Endothelial cell of umbilical vein (primary cell): ENCODE measurements around the gene ANXA5. TPM values are rescaled to one million over a fixed set of nuclear protein-coding genes. Genes with fewer than 3 reads are reported as not detected.
"Not testable (repeated sequence)": the region's sequence is repeated elsewhere in the genome, so short reads cannot be mapped to it uniquely, and the experiment has no call there.

Experiments
- BruUV-seq: library from RNA; stranded (reverse); fragments of 400-500 nt; replicated peaks from 2 replicates; lab custom pipeline; 2021; lab: Mats Ljungman, UMichigan
- CTCF ChIA-PET: fragments of 300-600, 350-600 bp; sonication (Branson Sonifier 250); formaldehyde crosslinking; loops from one replicate; lab custom pipeline; 2021; ENCODE audit warnings: antibody characterized with exemption, inconsistent platforms; lab: Charles Lee
- POLR2A ChIA-PET: fragments of 300-600, 350-600 bp; sonication (Branson Sonifier 250); formaldehyde crosslinking; loops from one replicate; lab custom pipeline; 2021; ENCODE audit warnings: antibody characterized with exemption, inconsistent platforms; lab: Charles Lee
- DNase-seq: peaks from one replicate; pipeline ENCODE4 v3.0.0-alpha.2; 2011; ENCODE audit warnings: low read depth, low spot score
- FAIRE-seq: peaks from 2 replicates; lab custom pipeline; 2011; peaks lifted over from hg19 to GRCh38; lab: Jason Lieb, UNC
- H2AFZ ChIP-seq: 2 replicates; pipeline ENCODE4 v1.6.0; 2012; ENCODE audit warnings: low read depth, low read length, control low read depth, inconsistent platforms
- H3K27ac ChIP-seq: 2 replicates; pipeline ENCODE4 v1.5.1; 2011; ENCODE audit warnings: low read depth, mild to moderate bottlenecking, control low read depth, low read length, moderate library complexity; ENCODE audit not compliant: insufficient read depth
- H3K27me3 ChIP-seq, 2 experiments: 2 replicates each; pipeline versions ENCODE4 v1.6.0 to v1.6.1; 2011; ENCODE audit warnings: low read length in 2 of 2, mixed read lengths in 1 of 2; ENCODE audit not compliant: control insufficient read depth in 2 of 2, insufficient read depth in 2 of 2
- H3K36me3 ChIP-seq, 2 experiments: 2 replicates in 1 of 2; 3 replicates in 1 of 2; pipeline ENCODE4 v1.5.1; 2011; ENCODE audit warnings: low read length in 2 of 2, mild to moderate bottlenecking in 1 of 2, moderate library complexity in 1 of 2; ENCODE audit not compliant: control insufficient read depth in 2 of 2, insufficient read depth in 2 of 2; ENCODE audit errors: extremely low read depth in 1 of 2
- H3K4me1 ChIP-seq: 3 replicates; pipeline ENCODE4 v1.5.1; 2011; ENCODE audit warnings: mild to moderate bottlenecking, low read length; ENCODE audit not compliant: control insufficient read depth, insufficient read depth; ENCODE audit errors: extremely low read depth
- H3K4me2 ChIP-seq: 2 replicates; pipeline ENCODE4 v1.6.1; 2011; ENCODE audit warnings: low read length, control low read depth, mixed read lengths; ENCODE audit not compliant: insufficient read depth
- H3K4me3 ChIP-seq, 3 experiments: fragments of 200-600 bp in 1 of 3; sonication (generic), shearing (Covaris generic) in 1 of 3; replicated peaks in 1 of 3; 2 replicates each; pipeline ENCODE4 v1.5.1; 2011 to 2016; ENCODE audit warnings: control low read depth in 3 of 3, low read length in 3 of 3, mild to moderate bottlenecking in 2 of 3, inconsistent platforms in 1 of 3, low read depth in 1 of 3, moderate library complexity in 1 of 3; ENCODE audit not compliant: insufficient read depth in 1 of 3
- H3K79me2 ChIP-seq: 2 replicates; pipeline ENCODE4 v1.6.0; 2012; ENCODE audit warnings: low read length, inconsistent platforms; ENCODE audit not compliant: control insufficient read depth, insufficient read depth
- H3K9ac ChIP-seq: replicated peaks from 2 replicates; pipeline ENCODE3; 2011; ENCODE audit warnings: low read length, control low read depth; ENCODE audit not compliant: insufficient read depth; ENCODE audit errors: extremely low read depth
- H3K9me1 ChIP-seq: replicated peaks from 3 replicates; pipeline ENCODE4 v1.6.0; 2011; ENCODE audit warnings: mild to moderate bottlenecking, low read length; ENCODE audit not compliant: control insufficient read depth, insufficient read depth; ENCODE audit errors: extremely low read depth
- H3K9me3 ChIP-seq: replicated peaks from 2 replicates; pipeline ENCODE4 v1.5.1; 2012; ENCODE audit warnings: low read length, inconsistent platforms; ENCODE audit not compliant: control insufficient read depth, insufficient read depth
- H4K20me1 ChIP-seq: replicated peaks from 2 replicates; pipeline ENCODE3; 2011; ENCODE audit warnings: mild to moderate bottlenecking, low read length; ENCODE audit not compliant: control insufficient read depth, insufficient read depth; ENCODE audit errors: extremely low read depth
- EZH2 ChIP-seq: IDR thresholded peaks from 2 replicates; pipeline ENCODE4 v1.6.1; 2012; ENCODE audit warnings: borderline replicate concordance, low read depth, mild to moderate bottlenecking, moderate library complexity, low read length, inconsistent platforms; ENCODE audit not compliant: severe bottlenecking
- FOS ChIP-seq: IDR thresholded peaks from 2 replicates; pipeline ENCODE4 v1.6.1; 2011; ENCODE audit warnings: mild to moderate bottlenecking, low read length, moderate library complexity, borderline replicate concordance; ENCODE audit not compliant: insufficient read depth
- GATA2 ChIP-seq: IDR thresholded peaks from 2 replicates; pipeline ENCODE4 v1.7.0; 2011; ENCODE audit warnings: low read depth, mild to moderate bottlenecking, moderate library complexity, mixed read lengths, low read length; ENCODE audit not compliant: insufficient read length, insufficient read depth
- JUN ChIP-seq: IDR thresholded peaks from 2 replicates; pipeline ENCODE4 v1.6.1; 2011; ENCODE audit warnings: borderline replicate concordance, low read depth; ENCODE audit not compliant: insufficient read length, insufficient read depth
- MYC ChIP-seq: IDR thresholded peaks from one replicate; pipeline ENCODE4 v1.6.1; 2011; ENCODE audit warnings: mild to moderate bottlenecking, low read depth, low read length
- POLR2A ChIP-seq: IDR thresholded peaks from 2 replicates; pipeline ENCODE4 v1.6.1; 2012; ENCODE audit warnings: low read depth, mild to moderate bottlenecking, control low read depth, low read length
- POLR2AphosphoS5 ChIP-seq: IDR thresholded peaks from 2 replicates; pipeline ENCODE4 v1.6.1; 2012; ENCODE audit warnings: low read depth, mild to moderate bottlenecking, control low read depth, low read length, moderate library complexity; ENCODE audit not compliant: insufficient read depth
- dilution Hi-C: fragments of 300-500 bp; cut with MboI; formaldehyde crosslinking; loops from one replicate; pipeline ENCODE4 v1.15.0; 2019; ENCODE audit warnings: low sequenced_read_pairs; ENCODE audit not compliant: extremely low pct_ligation_motif_present
- intact Hi-C: fragments of 100-400 bp; cut with micrococcal nuclease; formaldehyde crosslinking; loops from one replicate; pipeline ENCODE4 v1.10.0; 2022
- polyA plus RNA-seq, 4 experiments: library from polyadenylated mRNA; depleted of rRNA in 3 of 4; stranded (reverse) in 3 of 4; unstranded in 1 of 4; fragments of >200 nt; gene quantifications; 2 replicates each; pipeline versions ENCODE4 v1.2.1 to v1.2.3, GENCODE V29; 2011 to 2012; ENCODE audit warnings: missing spikeins in 1 of 4
- total RNA-seq: library from RNA; stranded (reverse); gene quantifications from 2 replicates; pipeline ENCODE4 v1.2.3, GENCODE V29; 2021
- TF ChIP-seq, protein P1 (sequence below), 2 donors: IDR thresholded peaks; 1 replicate in 1 of 2; 2 replicates in 1 of 2; pipeline ENCODE4 v1.5.1; 2011; ENCODE audit warnings: low read length in 2 of 2, mild to moderate bottlenecking in 2 of 2, moderate library complexity in 2 of 2, control low read depth in 1 of 2, inconsistent platforms in 1 of 2, low read depth in 1 of 2; ENCODE audit not compliant: insufficient read depth in 1 of 2; ENCODE audit errors: extremely low read depth in 1 of 2
- TF ChIP-seq, protein P2 (sequence below): IDR thresholded peaks from 2 replicates; pipeline ENCODE4 v1.6.1; 2011; ENCODE audit not compliant: insufficient read depth, insufficient read length

ANXA5 gene
- total and polyA plus RNA-seq, 2 donors (not counting 3 experiments of a cell fraction or from before 2014, with no cell fraction given): 450 to 528 TPM

DNA sequence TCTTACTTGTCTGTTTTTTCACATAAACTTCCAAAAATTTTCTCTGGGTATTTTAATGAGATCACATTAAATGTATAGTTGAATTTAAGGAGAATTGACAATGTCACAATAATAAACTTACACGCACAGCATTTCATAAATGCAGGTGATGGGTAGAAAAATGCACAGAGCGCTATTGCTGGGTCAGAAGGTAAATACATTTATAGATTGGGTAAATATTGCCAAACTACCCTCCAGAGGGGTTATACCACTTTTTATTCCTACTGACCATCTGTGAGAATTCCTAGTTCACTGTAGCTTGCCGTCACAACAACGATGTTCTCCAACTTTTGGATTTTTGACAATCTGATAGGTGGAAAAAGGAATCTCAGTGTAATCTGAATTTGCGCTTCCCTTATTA is 34.6 kb downstream of the ANXA5 start:
- Histone ChIP-seq H4K20me1 (no peaks in the 10 kb centered on the region), H3K9me1 (no peaks in the 10 kb centered on the region), H3K9me3 (no peaks in the 10 kb centered on the region), H3K27me3 (no peaks in the 10 kb centered on the region), H3K4me2 (no peak overlapping the region), H3K4me1 (peaks cover 3% of the 10 kb centered on the region), H2AFZ (no peak overlapping the region), H3K4me3 (no peak overlapping the region), H3K9ac (no peak overlapping the region), H3K27ac (no peak overlapping the region), H3K79me2 (no peaks in the 10 kb centered on the region), H3K36me3 (peaks cover 0 to 5% of the 10 kb centered on the region in 2 experiments)
- TF ChIP-seq POLR2AphosphoS5 (no peak), GATA2 (no peak), MYC (no peak), JUN (no peak), EZH2 (no peak), POLR2A (no peak), FOS (no peak)
- TF ChIP-seq, protein P1, sequence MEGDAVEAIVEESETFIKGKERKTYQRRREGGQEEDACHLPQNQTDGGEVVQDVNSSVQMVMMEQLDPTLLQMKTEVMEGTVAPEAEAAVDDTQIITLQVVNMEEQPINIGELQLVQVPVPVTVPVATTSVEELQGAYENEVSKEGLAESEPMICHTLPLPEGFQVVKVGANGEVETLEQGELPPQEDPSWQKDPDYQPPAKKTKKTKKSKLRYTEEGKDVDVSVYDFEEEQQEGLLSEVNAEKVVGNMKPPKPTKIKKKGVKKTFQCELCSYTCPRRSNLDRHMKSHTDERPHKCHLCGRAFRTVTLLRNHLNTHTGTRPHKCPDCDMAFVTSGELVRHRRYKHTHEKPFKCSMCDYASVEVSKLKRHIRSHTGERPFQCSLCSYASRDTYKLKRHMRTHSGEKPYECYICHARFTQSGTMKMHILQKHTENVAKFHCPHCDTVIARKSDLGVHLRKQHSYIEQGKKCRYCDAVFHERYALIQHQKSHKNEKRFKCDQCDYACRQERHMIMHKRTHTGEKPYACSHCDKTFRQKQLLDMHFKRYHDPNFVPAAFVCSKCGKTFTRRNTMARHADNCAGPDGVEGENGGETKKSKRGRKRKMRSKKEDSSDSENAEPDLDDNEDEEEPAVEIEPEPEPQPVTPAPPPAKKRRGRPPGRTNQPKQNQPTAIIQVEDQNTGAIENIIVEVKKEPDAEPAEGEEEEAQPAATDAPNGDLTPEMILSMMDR (IDR thresholded peaks at IDR 0.05; ENCODE audit: extremely low read depth in 1 of 2, insufficient read depth in 1 of 2, low read depth in 1 of 2, low read length in 2 of 2): no peak
- TF ChIP-seq, protein P2, sequence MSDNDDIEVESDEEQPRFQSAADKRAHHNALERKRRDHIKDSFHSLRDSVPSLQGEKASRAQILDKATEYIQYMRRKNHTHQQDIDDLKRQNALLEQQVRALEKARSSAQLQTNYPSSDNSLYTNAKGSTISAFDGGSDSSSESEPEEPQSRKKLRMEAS: no peak
- FAIRE-seq (no peak), DNase-seq (no peak)
- intact Hi-C loops: no loop called here
- POLR2A ChIA-PET: no interaction called here
- BruUV-seq: no TSS peak
- CTCF ChIA-PET: no interaction called here
- dilution Hi-C loops: no loop called here

GRCh38 chr4:121660175-121660933 is 36.4 kb downstream of the ANXA5 start:
- H2AFZ ChIP-seq, H3K27ac ChIP-seq, H3K4me1 ChIP-seq, H3K4me2 ChIP-seq, FAIRE-seq, POLR2A ChIA-PET, H3K9me1 ChIP-seq, H3K9ac ChIP-seq, dilution Hi-C loops, H4K20me1 ChIP-seq, BruUV-seq, H3K4me3 ChIP-seq, H3K27me3 ChIP-seq, intact Hi-C loops, H3K9me3 ChIP-seq, H3K36me3 ChIP-seq, H3K79me2 ChIP-seq, DNase-seq, CTCF ChIA-PET: not testable (repeated sequence)
